HG02642 (cell line): ENCODE data around the gene NEDD4.
"Not testable (repeated sequence)": the region's sequence is repeated elsewhere in the genome, so short reads cannot be mapped to it uniquely, and the experiment has no call there.

Experiments
- ATAC-seq: cut with Tn5 transposase; IDR thresholded peaks from one replicate; pipeline ENCODE4 v1.9.1; 2021; ENCODE audit warnings: mild to moderate bottlenecking; ENCODE audit not compliant: unreplicated experiment, poor library complexity

The NEDD4 gene

DNA sequence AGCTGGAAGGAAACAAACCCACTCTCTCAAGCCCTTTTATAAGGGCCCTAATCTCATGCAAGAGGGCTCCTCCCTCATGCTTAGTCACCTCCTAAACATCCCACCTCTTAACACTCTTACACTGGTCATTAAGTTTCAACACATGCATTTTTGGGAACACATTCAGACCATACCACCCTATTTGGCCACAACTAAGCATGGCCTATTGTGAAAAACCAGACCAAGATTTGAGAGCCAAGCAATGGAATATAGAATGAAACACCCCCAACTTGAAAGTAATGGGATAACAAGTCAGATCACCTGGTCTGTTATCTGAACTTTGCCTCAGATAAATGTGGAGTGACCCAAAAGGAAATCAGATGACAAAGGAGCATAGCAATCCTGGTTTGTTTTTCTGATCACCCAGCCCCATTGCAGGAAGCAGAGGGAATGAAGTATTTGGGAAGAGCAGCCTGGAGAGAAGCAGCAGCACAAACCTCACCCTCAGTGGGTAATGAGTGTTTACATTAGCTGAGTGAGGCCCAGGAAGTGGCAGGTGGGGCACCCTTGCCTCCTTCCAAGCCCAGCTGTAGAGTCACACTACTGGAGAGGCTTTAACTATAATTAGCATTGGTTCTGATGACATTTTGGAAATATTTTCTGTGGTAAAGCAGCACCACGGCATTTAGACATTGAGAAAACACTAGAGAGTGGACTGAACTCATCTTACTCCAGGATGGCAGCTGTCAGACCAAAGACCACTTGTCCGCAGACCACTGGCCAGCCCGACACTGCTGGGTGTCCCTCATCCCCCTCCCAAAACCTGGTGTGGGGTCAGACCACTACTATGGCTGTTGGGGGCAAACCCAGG, 201.6 kb downstream of the NEDD4 start:
- no peak for ATAC-seq

DNA sequence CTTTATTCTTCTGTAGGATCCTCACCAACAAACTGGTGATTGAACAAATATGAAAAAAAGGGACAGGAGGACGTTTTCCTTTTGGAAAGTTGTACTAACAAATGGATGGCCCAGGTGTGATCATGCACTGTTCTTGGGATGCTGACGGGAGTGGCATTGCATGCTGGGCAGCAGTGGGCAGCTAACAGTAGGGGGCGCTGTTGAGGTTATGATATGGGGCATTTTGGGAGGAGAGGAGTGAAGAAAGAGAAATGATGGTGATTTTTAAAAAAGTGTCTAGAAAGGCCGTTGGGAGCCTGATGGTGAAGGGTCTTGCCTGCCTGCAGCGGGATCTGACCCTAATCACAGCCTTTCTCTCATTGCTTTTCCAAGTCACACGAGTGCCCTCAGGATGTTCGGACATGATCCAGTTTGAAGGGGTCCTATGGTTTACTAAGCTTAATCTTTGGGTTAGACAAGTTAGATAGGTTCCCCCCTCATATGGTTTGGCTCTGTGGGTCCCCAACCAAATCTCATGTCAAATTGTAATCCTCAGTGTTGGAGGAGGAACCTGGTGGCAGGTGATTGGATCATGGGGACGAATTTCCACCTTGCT, 204.2 kb downstream of the NEDD4 start:
- peak; percentile 50 for ATAC-seq

DNA sequence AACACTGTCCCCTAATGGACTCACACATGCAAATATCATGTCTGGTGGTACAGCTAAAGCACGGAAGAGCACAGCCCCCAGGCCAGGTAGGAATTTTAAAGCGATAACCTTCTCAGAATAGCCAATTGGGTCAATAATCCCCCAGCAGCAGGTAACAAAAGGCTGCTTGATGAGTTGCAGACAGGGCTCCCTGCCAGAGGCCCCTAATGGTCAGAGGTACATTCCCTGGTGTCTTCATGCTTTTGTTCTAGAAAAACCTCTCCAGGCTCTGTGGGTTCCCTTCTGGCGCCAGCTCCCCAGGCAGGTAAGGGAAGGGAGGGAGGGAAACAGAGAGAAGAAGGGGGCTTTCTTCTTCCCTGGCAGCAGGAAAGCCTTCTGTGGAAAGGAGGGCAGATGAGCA, 207.1 kb downstream of the NEDD4 start:
- no peak for ATAC-seq

DNA sequence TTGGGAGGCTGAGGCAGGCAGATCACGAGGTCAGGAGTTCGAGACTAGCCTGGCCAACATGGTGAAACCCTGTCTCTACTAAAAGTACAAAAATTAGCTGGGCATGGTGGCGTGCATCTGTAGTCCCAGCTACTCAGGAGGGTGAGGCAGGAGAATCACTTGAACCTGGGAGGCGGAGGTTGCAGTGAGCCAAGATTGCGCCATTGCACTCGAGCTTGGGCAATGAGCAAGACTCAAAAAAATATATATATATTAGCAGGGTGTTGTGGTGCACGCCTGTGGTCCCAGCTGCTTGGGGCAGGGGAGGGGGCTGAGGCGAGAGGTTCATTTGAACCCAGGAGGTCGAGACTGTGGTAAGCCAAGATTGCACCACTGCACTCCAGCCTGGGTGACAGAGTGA, 207.8 kb downstream of the NEDD4 start:
- not testable (repeated sequence) for ATAC-seq

DNA sequence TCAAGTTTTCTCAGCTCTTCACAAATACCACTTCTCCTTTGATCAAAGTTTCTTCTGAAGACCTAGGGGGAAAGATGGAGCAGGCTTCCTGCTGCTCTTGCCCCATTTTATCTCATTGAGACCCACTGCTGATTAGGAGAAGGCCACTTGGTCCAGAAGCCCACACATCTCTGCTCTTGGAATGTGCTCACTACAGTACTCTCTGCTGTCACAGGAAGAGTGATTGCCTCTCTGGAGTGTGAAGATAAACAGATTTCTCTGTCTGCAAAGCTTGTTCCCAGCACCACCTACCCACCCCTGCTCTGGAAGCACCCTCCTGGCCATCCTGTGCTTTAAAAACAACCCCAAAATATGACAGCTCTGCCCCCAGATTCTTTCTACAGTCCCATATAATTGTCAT, 209.1 kb downstream of the NEDD4 start:
- no peak for ATAC-seq

DNA sequence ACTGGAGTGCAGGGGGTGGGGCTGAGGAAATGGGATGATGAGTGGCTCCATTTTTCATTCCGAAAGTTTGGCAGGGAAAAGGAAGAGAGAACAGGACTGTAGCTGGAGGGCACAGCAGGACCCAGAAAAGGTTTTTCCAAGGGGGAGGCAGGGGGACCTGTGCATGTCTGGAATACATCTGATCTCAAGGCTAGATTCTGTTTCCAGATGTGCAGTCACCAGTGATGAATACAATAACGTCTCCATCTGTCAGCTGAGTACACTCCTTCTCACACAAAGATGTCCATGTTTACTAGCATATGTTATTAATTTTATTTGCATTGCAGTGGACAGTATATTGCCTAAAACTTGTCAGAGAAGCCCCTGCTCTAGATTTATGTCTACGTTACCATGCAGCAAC, 210.5 kb downstream of the NEDD4 start:
- ATAC-seq: no peak

DNA sequence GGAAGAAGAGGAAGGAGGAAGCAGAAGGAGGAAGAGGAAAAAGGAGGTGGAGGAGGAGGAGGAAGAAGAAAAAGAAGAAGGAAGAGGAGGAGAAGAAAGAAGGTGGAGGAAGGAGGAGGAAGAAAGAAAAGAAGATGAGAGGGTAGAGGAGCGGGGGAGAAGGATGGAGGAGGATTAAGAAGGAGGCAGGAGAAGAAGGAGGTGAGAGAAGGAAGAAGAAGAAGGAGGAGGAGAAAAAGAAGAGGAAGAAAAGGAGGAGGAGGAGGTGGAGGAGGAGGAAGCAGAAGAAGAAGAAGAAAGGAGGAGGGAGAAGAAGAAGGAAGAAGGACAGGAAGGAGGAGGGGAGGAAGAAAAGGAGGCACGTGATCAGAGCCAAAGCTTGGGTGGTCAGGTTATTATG, 213.1 kb downstream of the NEDD4 start:
- ATAC-seq: no peak

DNA sequence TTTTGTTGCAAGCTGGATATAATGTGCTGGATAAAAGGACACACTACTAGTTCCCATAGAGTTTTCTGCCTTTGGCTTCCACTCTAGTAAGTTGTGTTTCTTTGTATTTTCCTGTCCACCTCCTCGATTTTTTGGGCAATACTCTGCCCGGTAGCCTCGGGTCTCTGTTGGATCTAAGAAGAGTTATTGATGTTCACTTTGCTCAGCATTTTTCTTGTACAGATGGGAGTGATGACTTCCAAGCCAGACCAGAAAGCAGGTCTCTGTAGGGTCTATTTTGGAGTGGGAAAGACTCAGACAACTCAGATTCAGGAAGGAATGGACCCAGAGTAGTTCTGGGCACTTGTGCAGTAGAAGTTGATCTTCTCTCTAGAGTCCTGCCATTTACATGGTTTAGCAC, 214.5 kb downstream of the NEDD4 start:
- no peak for ATAC-seq
